Cardiac fibroblast (primary cell): Measurements from ENCODE around the gene TTC23.

Experiments used
- DNase-seq, 2 donors: peaks; one replicate each; pipeline versions ENCODE4 v3.0.0 to v3.0.0-alpha.2; 2010; ENCODE audit warnings: low read depth in 2 of 2
- H3K4me3 ChIP-seq, 2 donors: replicated peaks in 1 of 2; 1 replicate in 1 of 2; 2 replicates in 1 of 2; pipeline ENCODE4 v1.5.1; 2011; ENCODE audit warnings: low read depth in 2 of 2, low read length in 2 of 2, mild to moderate bottlenecking in 2 of 2, moderate library complexity in 1 of 2
- TF ChIP-seq, protein P1 (sequence below): IDR thresholded peaks from one replicate; pipeline ENCODE4 v1.5.1; 2011; ENCODE audit warnings: low read depth, mild to moderate bottlenecking, low read length, inconsistent platforms

The TTC23 gene

DNA sequence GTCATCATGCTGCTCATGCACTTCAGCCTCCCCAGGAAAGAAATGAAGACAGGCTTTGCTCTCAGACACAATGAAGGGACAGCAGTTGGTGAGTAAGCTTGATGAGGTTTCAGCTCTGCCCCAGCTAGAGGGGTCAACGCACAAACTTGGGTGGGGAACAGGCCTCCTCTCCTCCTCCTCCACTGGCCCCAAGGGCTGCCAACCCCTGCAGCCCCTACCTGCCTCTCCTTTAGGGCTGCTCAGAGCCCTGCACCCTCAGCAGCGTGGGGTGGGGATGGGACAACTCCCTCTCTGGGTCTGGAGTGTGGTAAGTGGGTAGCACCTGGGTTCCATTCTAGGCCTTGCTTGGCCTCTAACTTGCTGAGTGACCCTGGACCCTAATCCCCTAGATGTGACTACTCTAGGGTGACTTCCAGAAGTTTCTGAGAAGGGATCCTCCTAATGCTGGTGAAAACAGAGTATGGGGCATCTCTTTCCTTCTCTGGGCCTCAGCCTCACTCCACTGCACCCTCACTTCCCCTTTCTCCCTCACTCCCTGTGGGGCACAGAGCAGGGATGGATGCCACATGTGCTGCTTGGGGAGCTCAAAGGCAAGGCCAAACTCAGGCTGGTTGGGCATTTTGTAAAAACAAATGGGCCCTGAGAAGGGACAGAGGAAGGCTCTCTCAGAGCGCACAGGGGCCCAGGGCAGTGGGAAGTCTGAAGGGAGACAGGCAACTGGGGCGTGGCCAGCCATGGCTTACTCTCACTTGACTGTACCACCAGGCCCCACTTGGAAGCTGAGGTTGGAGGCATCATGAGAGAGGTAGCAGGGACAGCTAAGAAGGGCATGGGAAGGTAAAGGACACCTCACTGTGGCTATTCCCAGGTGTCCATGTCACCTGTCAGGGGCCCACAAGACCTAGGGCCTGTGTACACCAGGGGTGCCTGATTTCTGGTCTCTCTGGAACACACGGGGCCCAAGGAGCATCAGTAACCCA is 80.5 kb downstream of the TTC23 start:
- no peak for DNase-seq
- TF ChIP-seq, protein P1, sequence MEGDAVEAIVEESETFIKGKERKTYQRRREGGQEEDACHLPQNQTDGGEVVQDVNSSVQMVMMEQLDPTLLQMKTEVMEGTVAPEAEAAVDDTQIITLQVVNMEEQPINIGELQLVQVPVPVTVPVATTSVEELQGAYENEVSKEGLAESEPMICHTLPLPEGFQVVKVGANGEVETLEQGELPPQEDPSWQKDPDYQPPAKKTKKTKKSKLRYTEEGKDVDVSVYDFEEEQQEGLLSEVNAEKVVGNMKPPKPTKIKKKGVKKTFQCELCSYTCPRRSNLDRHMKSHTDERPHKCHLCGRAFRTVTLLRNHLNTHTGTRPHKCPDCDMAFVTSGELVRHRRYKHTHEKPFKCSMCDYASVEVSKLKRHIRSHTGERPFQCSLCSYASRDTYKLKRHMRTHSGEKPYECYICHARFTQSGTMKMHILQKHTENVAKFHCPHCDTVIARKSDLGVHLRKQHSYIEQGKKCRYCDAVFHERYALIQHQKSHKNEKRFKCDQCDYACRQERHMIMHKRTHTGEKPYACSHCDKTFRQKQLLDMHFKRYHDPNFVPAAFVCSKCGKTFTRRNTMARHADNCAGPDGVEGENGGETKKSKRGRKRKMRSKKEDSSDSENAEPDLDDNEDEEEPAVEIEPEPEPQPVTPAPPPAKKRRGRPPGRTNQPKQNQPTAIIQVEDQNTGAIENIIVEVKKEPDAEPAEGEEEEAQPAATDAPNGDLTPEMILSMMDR, result no peak
- no peak overlapping the region for H3K4me3 ChIP-seq

DNA sequence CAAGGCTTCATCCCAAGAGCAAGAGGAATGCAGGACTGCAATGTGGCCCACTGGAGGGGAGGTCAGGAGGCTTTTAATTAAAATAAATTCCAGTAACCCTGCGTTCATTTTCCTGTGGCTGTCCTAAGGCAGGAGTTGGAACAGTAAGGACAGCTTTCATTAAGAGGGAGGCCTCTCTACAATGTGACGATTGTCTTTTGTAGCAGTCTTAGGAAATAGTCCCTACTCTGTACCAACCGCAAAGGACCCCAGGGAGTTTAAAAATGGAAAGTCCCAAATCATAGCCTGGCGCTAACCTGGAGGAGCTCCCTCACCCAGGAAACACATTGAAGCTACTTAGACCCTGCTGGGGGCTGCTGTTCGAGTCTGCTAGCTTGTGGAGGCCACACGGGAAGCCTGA is 81.7 kb downstream of the TTC23 start:
- no peak overlapping the region for H3K4me3 ChIP-seq
- DNase-seq, result no peak
- TF ChIP-seq, protein P1, result no peak

DNA sequence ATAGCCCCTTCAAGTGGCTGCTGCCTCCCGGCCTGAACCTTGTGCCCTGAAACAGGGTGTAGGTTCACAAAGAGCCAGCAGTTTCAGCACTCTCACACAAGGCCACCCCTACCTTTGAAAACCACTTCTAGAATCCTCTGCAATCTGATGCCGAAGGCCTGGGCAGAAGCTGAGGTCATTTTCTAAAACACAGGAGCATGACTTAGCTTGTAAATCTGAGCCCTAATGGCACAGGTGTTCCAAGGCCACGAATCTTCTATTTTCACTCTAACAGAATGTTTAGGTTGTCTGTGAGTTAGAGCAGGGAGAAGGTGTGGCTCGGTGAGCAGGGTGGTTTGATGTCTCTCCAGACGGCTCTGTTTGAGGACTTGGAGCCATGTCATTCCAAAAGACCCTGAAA is 82.2 kb downstream of the TTC23 start:
- DNase-seq, result no peak
- H3K4me3 ChIP-seq, result no peak overlapping the region
- TF ChIP-seq, protein P1, result no peak

DNA sequence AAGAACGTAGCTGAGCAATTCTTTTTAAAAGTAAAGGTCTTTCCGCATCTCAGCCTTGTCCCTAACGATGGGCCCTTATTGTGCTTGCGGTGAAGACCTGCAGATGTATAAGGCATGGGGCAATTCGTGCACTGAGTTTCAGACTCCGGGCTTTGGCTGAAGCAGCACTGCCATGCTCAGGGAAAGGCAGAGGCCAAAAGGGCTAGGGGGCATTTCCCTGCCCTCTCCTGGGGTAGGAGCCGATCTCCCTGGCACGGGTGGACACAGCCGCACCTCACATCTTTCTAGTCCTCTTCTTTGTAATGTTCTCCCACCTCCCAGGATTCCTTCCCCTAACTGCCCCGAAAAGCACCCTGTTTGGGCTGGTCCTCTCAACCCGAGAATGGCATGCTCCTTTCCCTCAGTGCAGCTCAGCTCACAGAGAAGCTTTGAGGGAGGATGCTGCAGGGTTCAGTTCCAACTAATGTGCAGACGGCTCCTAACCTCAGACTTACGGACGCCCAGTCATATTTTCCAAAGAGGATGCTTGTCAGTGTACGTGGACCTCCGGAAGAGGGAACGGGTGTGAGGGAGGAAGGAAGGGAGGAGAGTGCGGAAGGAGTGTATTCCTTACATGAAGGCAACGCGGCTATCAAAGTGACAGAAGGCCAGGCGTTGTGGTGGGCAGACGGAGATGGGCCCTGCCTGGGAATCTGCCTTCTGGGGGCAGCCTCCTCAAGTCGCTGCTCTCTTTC is 83.3 kb downstream of the TTC23 start:
- TF ChIP-seq, protein P1, result no peak
- no peak overlapping the region for H3K4me3 ChIP-seq
- DNase-seq, result no peak

DNA sequence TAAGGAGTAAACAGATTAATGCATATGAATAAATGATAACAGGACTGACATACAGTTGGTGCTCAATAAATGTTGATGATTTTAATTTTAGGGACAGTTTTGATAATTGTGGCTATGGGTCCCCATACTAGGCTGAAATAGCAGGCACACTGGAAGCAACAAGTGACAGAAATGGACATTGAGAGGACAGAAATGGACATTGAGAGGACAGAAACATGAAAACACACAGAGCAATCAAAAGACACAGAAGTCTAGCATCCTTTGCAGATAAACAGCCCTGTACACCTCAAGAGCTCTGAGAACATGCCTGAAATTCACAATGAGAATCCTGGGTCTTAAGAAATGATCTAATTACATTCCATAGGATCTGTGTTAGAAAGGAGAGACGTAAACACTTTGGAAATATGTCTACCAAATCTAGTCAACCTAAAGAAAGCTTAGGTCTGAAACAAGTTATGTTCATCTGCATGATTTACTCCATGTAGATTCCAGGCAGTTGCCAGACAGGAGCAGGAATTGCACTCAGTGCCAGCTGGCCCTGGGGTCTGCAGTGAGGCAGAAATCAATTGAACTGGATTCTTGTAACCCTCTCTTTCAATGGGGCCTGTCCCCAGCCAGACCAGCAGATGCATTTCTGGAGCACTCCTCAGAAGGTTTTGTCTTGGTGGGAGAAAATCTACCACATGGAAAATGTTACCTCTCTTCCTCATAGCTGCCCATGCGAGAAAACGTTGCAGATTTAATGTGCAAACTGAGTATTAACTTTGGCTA is 84.2 kb downstream of the TTC23 start:
- TF ChIP-seq, protein P1, result no peak
- no peak overlapping the region for H3K4me3 ChIP-seq
- no peak for DNase-seq

DNA sequence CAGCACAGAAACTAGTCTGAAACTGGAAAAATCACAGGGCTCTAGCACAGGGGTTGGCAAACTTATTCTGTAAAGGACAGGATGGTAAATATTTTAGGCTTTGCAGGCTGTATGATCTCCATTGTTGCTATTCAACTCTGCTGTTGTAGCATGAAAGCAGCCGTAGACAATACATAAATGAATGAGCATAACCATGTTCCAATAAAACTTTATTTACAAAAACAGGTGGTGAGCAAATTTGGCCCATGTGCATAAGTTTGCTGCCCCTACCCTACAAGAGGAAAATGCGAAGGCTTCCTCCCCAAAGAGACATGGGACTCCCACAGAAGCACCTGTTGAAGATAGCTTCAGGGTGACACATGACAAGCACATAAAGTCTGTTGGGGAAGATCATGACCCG is 85.3 kb downstream of the TTC23 start:
- H3K4me3 ChIP-seq, result no peak overlapping the region
- TF ChIP-seq, protein P1, result no peak
- DNase-seq, result no peak
